ENCODE data around the gene COL18A1. TPM values are rescaled to one million over a fixed set of nuclear protein-coding genes. Genes with fewer than 3 reads are reported as not detected.

COL18A1 gene
- total and polyA plus RNA-seq, 2 of the 8 experiments (the other 6 are each of a cell fraction or from before 2014, with no cell fraction given), result 145 to 201 TPM

DNA sequence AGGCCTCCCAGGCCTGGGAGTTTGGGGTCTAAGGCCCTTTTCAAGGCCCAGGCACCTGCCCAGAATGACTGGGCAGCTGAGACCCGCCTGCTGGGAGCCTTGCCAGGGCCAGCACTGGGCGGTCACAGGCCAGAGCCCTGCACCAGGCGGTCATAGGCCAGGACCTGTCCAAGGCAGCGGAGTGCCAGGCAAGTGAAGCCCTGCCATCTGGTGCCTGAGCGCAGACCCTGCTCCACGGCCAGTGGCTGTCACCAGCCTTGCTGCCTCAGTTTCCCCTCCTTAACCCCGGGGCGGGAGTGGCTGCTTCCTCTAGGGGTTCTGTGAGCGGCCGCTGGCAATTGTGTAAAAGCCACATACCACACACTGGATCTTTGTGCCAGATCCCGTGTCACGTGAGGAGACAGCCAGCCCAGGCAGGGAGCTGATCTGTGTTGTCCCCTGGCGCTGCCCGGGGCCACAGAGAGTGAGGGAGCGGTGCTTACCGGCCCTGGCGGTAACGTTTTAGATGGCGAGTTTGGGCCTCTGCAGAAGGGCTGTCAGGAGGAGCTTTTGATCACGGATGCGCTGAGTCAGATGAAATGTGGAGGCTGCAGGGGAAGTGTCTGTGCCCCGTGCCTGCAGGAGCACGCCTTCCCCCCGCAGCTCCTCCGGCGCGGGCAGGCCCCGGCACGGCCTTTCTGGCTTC, 4.6 kb downstream of the COL18A1 start:
- FAIRE-seq (no peak), DNase-seq (ENCODE audit: low read depth in 1 of 2, low spot score in 2 of 2) (no peak)
- H3K79me1 ChIP-seq (ENCODE audit: low read depth, low read length), result peaks cover 23% of the 10 kb centered on the region
- CTCF ChIA-PET (ENCODE audit: partially characterized antibody), result interaction anchor here (1.0 to 4.5 kb wide), 7 partner anchors 8 to 120 kb away, joined by 3 to 32 read pairs (median 4); no protein-coding TSS in a partner anchor
- H2AFZ ChIP-seq (ENCODE audit: low read length), result no peak overlapping the region
- peaks cover 13 to 48% (median 41%) of the 10 kb centered on the region in 4 experiments for H3K4me1 ChIP-seq (replicated peaks in 1 of 4; ENCODE audit: control insufficient read depth in 3 of 4, insufficient read depth in 4 of 4, low read length in 3 of 4)
- H4K20me1 ChIP-seq (replicated peaks in 1 of 2; ENCODE audit: control insufficient read depth in 1 of 2, insufficient read depth in 2 of 2, low read length in 2 of 2), result peaks cover 42 to 55% of the 10 kb centered on the region in 2 experiments
- H2AK5ac ChIP-seq (ENCODE audit: low read depth, low read length), result no peak overlapping the region
- H3K4me3 ChIP-seq (ENCODE audit: extremely low read depth in 1 of 4, insufficient read depth in 2 of 4, low read depth in 3 of 4, low read length in 4 of 4), result no peak overlapping the region
- no peak overlapping the region for H2BK20ac ChIP-seq (ENCODE audit: low read length)
- no peak overlapping the region for H4K8ac ChIP-seq (ENCODE audit: extremely low read depth, insufficient read depth, low read length)
- no peak overlapping the region for H4K91ac ChIP-seq (replicated peaks; ENCODE audit: insufficient read length, low read length)
- H3K14ac ChIP-seq (ENCODE audit: insufficient read length), result no peak overlapping the region
- H3K79me2 ChIP-seq (ENCODE audit: control insufficient read depth in 1 of 2, insufficient read depth in 2 of 2, low read length in 2 of 2), result peaks cover 45 to 86% of the 10 kb centered on the region in 2 experiments
- no peak overlapping the region for H3K4ac ChIP-seq (replicated peaks; ENCODE audit: insufficient read length, low read depth, low read length)
- no peak overlapping the region for H3K56ac ChIP-seq (replicated peaks; ENCODE audit: insufficient read length, low read depth, low read length)
- peak overlapping the region; percentile 83; the same call in 1 of the 2 replicates for H2BK5ac ChIP-seq (ENCODE audit: low read depth, low read length)
- H3K4me2 ChIP-seq (ENCODE audit: insufficient read depth in 1 of 2, low read depth in 2 of 2, low read length in 2 of 2), result no peak overlapping the region
- no peak overlapping the region for H4K5ac ChIP-seq (ENCODE audit: insufficient read length, low read depth, low read length)
- no peak for TF ChIP-seq SRF (IDR thresholded peaks at IDR 0.05; ENCODE audit: low read depth, low read length)
- TF ChIP-seq CEBPB (IDR thresholded peaks at IDR 0.05; ENCODE audit: low read depth, low read length), result no peak
- TF ChIP-seq TAF7 (optimal IDR thresholded peaks at IDR 0.05; ENCODE audit: borderline replicate concordance, low read depth, low read length), result no peak
- TF ChIP-seq NANOG (IDR thresholded peaks at IDR 0.05; ENCODE audit: insufficient read depth, low read depth, low read length, poor library complexity, severe bottlenecking), result no peak
- no peak for TF ChIP-seq TEAD4 (IDR thresholded peaks at IDR 0.05; ENCODE audit: low read depth, low read length)
- no peak for TF ChIP-seq SP4 (IDR thresholded peaks at IDR 0.05; ENCODE audit: low read length)
- no peak for TF ChIP-seq YY1 (IDR thresholded peaks at IDR 0.05; ENCODE audit: low read depth, low read length)
- no peak for TF ChIP-seq PHF8 (conservative IDR thresholded peaks at IDR 0.05; ENCODE audit: low read depth, low read length)
- TF ChIP-seq JUN (IDR thresholded peaks at IDR 0.05; ENCODE audit: low read depth, low read length), result no peak
- H3K23ac ChIP-seq (ENCODE audit: insufficient read length), result no peak overlapping the region
- H3K18ac ChIP-seq (ENCODE audit: extremely low read depth, low read length), result no peak overlapping the region
- no peaks in the 10 kb centered on the region for H3K27me3 ChIP-seq (replicated peaks in 1 of 4; ENCODE audit: control insufficient read depth in 3 of 4, extremely low read depth in 1 of 4, insufficient read depth in 3 of 4, low read length in 3 of 4)
- no peaks in the 10 kb centered on the region; a peak in 1 of 8 replicates for H3K36me3 ChIP-seq (ENCODE audit: control insufficient read depth in 2 of 4, insufficient read depth in 4 of 4, low read length in 3 of 4)
- H2BK120ac ChIP-seq (replicated peaks; ENCODE audit: low read depth, low read length), result no peak overlapping the region
- H3K23me2 ChIP-seq (ENCODE audit: low read depth, low read length), result peaks cover 4% of the 10 kb centered on the region; the same call in 1 of the 2 replicates
- 89% methylated on average over 29 of the region's 29 CpGs; no CpG with 5 or more reads in 1 of the 2 experiments for WGBS, 2 experiments (ENCODE audit: extremely low coverage in 1 of 2, insufficient coverage in 1 of 2, insufficient read length in 1 of 2, insufficient replicate concordance in 2 of 2, low coverage in 1 of 2, low lambda C conversion rate in 2 of 2, missing lambda C conversion rate in 1 of 2)
- 0 out of 2 replicates have a peak overlapping the region, but pooled peaks have one; percentile 39 for H2BK12ac ChIP-seq (ENCODE audit: low read depth, low read length)
- H2BK15ac ChIP-seq (ENCODE audit: low read length), result 0 out of 2 replicates have a peak overlapping the region, but pooled peaks have one; percentile 21
- POLR2A ChIA-PET (ENCODE audit: partially characterized antibody), result interaction anchor here (0.7 to 3.3 kb wide), 14 partner anchors 7 to 83 kb away, joined by 3 to 14 read pairs (median 3); no protein-coding TSS in a partner anchor
- no peak overlapping the region for H3K27ac ChIP-seq (ENCODE audit: low read depth, low read length)
- H3K9me3 ChIP-seq (ENCODE audit: insufficient read depth in 2 of 2, low read depth in 1 of 2, low read length in 1 of 2), result no peaks in the 10 kb centered on the region
- no peak overlapping the region for H3K9ac ChIP-seq (replicated peaks in 1 of 4; ENCODE audit: extremely low read depth in 1 of 4, low read depth in 3 of 4, low read length in 3 of 4)

All from H1 (cell line).